T1000 (cell line): ENCODE measurements around the gene ACTL10.
A peak's percentile ranks its signal among the peaks of the same experiment; 100 is the strongest.

Source experiments
- DNase-seq: peaks from one replicate; lab custom pipeline; 2025; ENCODE audit warnings: mixed read lengths; lab: John Stamatoyannopoulos, UW

The ACTL10 gene

GRCh38 chr20:33677991-33678702, 11.4 kb downstream of the ACTL10 start:
- DNase-seq = no peak

GRCh38 chr20:33679758-33680485, 13.2 kb downstream of the ACTL10 start:
- no peak for DNase-seq

- DNase-seq = no peak
Measured at GRCh38 chr20:33680686-33681085, 13.9 kb downstream of the ACTL10 start.

- no peak for DNase-seq
Measured at GRCh38 chr20:33681288-33681687, 14.5 kb downstream of the ACTL10 start.

GRCh38 chr20:33681728-33682353, 15.1 kb downstream of the ACTL10 start:
- DNase-seq = no peak

- DNase-seq = no peak
Measured at GRCh38 chr20:33684533-33685327, 18.0 kb downstream of the ACTL10 start.

GRCh38 chr20:33685328-33686099, 18.8 kb downstream of the ACTL10 start:
- no peak for DNase-seq

GRCh38 chr20:33686100-33686983, 19.6 kb downstream of the ACTL10 start, which contains the start of gene E2F1:
Gene E2F1, minus strand, starts transcription at chr20:33686385. Its CDS starts 121 bp downstream, at chr20:33686264.
- peak; percentile 96 for DNase-seq

GRCh38 chr20:33686984-33687366, 20.2 kb downstream of the ACTL10 start:
- no peak for DNase-seq

GRCh38 chr20:33687370-33687915, 20.7 kb downstream of the ACTL10 start:
- no peak for DNase-seq

- DNase-seq = no peak
Measured at GRCh38 chr20:33687993-33688937, 21.5 kb downstream of the ACTL10 start.

GRCh38 chr20:33688938-33689424, 22.2 kb downstream of the ACTL10 start:
- no peak for DNase-seq

GRCh38 chr20:33689493-33689892, 22.8 kb downstream of the ACTL10 start:
- DNase-seq = no peak

- DNase-seq = no peak
Measured at GRCh38 chr20:33689973-33690372, 23.2 kb downstream of the ACTL10 start.

GRCh38 chr20:33693289-33693688, 26.5 kb downstream of the ACTL10 start:
- no peak for DNase-seq

- DNase-seq = no peak
Measured at GRCh38 chr20:33693741-33694638, 27.2 kb downstream of the ACTL10 start.

- DNase-seq = no peak
Measured at GRCh38 chr20:33694639-33695012, 27.9 kb downstream of the ACTL10 start.

- no peak for DNase-seq
Measured at GRCh38 chr20:33696448-33696847, 29.7 kb downstream of the ACTL10 start.
